ENCODE data around the gene ADARB2.
"Not testable (repeated sequence)": the region's sequence is repeated elsewhere in the genome, so short reads cannot be mapped to it uniquely, and the experiment has no call there.

ADARB2 gene

GRCh38 chr10:1425879-1426278 is 311.4 kb downstream of the ADARB2 start:
- no peak for DNase-seq (ENCODE audit: low spot score)

DNA sequence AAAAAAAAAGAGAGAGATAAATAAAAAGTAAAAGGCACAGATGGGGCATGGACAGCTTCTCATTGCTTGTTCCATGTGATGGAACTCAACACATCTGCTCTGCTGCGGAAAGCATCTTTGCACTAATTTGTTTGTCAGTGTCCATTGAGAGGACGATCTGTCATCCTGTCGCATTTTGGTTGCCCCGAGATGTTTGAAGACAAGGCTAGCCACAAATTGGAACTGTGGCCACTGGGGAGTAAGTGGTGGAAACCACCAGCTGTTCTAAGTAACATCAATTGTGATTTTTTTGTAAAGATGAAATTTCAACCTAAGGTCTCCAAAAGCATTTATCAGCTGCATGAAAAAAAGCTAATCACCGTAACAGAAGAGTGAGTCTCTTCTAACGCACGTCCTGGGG is 312.7 kb downstream of the ADARB2 start:
- no peak for DNase-seq (ENCODE audit: low spot score)

- DNase-seq (ENCODE audit: low spot score): no peak
Measured at GRCh38 chr10:1423676-1424253, 313.6 kb downstream of the ADARB2 start.

DNA sequence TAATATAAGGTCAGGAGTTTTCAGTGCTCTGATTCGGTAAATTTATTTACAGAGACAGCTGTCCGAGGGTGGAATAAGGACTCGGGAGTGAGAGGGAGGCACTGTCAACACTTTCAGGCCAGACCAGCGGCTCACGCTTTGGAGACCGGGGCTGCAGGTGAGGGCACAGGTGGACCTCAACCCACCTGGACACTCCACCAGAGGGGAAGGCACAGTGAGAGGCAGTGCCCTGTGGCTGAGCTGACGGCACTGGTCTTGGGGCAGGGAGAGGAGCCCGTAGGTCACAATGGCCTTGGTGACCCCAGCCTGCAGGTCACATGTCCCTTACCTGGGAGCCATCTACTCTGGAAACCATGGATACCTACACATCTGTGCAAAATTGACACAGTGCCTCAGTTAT is 315.1 kb downstream of the ADARB2 start:
- no peak for DNase-seq (ENCODE audit: low spot score)

DNA sequence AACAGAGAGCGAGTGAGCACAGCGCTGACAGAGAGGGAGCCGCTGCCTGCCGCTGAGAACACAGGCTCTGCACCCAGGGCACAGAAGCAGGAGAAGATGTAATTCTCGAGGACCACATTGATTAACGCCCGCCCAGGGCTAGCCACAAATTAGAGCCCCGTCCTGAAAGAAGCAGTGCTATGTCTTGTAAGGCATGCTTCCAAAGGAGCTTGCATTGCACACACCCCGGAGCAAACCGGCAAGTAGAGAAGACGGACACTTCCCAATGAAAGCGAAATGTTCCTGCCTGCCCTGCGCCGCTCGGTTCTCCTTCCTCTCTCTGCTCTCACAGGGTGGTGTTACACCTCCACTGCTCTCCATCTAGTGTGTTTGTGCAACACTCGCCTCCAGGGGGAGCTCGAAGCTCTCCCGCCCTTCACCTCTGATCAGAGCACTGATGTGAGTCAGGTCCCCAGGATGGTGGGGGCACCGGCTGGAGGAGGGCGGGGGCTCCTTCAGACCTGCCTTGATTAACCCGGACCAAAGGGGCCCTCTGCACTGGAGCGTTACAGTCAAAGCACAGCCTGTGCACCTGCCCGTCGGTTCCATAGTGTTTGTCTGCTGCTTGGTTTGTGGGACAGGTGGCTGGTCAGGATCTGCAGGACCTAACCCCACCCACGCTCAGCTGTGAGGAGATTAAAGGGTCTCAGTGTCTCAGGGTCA is 316.5 kb downstream of the ADARB2 start:
- peak; percentile 54 for DNase-seq (ENCODE audit: low spot score)

GRCh38 chr10:1419796-1420610 is 317.3 kb downstream of the ADARB2 start:
- no peak for DNase-seq (ENCODE audit: low spot score)

GRCh38 chr10:1418031-1418550 is 319.2 kb downstream of the ADARB2 start:
- no peak for DNase-seq (ENCODE audit: low spot score)

DNA sequence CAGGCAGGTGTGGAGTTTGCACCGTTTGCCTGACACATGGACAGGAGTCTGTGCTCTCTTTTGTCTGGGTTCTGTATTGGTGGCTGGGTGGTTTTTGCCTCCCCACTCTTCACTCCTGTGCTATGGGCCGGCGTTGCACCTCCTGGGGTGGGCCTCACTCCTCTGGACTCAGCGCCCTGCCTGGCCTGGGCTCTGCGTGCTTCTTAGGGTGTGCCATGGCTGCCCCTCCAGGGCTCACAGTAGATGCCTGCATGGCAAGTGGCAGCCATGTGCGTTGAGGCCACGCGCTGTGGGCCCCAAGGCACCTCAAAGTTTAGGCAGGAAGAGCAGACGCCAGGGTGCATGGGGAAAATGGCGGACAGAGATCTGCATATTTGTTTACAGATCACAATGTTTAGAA is 319.8 kb downstream of the ADARB2 start:
- no peak for DNase-seq (ENCODE audit: low spot score)

DNA sequence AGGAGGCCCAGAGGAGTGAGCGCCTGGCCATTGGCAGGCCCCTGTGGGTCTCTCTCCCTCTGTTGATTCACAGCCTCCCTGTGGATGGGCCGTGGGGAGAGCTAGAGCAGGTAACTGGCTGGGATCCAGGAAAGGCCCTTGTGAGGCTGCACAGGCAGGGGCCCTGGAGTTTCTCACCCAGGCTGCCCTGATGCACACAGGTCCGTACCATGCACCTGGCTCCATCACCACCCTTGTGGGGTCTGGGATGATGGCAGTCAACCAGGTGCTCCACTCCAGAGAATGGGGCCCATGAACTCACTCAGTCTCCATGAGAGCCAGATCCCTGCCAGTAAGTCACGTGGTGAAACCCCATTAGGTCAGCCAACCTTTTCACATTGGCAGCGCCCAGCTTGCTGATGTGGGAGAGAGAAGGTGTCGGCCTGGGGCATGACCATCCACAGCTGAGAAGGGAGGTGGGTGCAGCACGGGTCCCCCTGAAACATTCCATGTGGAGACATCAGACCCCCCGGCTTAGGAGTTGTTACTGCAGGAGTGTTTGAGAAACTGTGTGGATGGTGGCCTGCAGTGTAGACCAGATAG is 320.8 kb downstream of the ADARB2 start:
- DNase-seq (ENCODE audit: low spot score): no peak

GRCh38 chr10:1414893-1415292 is 322.4 kb downstream of the ADARB2 start:
- no peak for DNase-seq (ENCODE audit: low spot score)

DNA sequence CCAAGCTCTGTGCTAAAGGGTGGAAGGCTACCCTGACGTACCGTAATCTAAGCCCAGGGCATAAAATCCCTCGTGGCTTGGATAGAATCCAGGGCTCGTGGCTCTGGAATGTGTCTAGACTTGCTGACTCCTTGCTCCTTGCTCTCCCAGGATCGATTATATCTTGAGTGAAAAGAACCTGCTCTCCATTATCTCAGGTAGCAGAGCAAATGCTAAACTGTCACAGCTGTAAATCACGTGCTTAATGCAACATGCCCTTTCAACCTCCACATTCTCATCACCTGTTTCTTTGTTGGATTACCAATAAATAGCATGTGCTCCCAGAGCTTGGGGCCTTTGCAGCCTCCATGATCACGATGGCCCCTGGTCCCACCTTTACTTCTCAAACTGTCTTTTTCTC is 323.0 kb downstream of the ADARB2 start:
- not testable (repeated sequence) for DNase-seq (ENCODE audit: low spot score)

- no peak for DNase-seq (ENCODE audit: low spot score)
Measured at GRCh38 chr10:1413823-1414222, 323.5 kb downstream of the ADARB2 start.

- no peak for DNase-seq (ENCODE audit: low spot score)
Measured at GRCh38 chr10:1413256-1413655, 324.1 kb downstream of the ADARB2 start.

- no peak for DNase-seq (ENCODE audit: low spot score)
Measured at GRCh38 chr10:1412531-1413189, 324.7 kb downstream of the ADARB2 start.

DNA sequence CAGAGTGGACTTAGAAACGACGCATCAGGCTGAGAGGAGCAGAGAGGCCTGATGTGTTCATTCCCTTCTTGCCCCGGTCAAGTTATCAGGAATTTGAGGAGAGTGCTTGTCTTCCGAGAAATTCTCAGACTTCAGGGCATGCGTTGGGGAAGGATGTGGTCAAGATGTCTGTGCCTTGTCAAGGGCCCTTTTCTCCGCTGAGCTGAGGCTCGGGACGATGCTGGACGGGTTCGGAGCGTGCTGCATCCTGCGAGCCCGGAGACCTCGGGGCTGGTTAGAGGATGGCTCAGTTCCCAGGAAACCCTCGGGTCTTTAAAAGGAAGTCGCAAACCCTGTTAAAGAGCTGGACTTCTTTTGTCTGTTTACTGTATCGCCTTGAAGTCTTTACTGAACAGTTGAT is 325.4 kb downstream of the ADARB2 start:
- DNase-seq (ENCODE audit: low spot score): no peak

GRCh38 chr10:1411451-1411850 is 325.9 kb downstream of the ADARB2 start:
- no peak for DNase-seq (ENCODE audit: low spot score)

- no peak for DNase-seq (ENCODE audit: low spot score)
Measured at GRCh38 chr10:1410469-1411395, 326.6 kb downstream of the ADARB2 start.

- no peak for DNase-seq (ENCODE audit: low spot score)
Measured at GRCh38 chr10:1410032-1410431, 327.3 kb downstream of the ADARB2 start.

DNA sequence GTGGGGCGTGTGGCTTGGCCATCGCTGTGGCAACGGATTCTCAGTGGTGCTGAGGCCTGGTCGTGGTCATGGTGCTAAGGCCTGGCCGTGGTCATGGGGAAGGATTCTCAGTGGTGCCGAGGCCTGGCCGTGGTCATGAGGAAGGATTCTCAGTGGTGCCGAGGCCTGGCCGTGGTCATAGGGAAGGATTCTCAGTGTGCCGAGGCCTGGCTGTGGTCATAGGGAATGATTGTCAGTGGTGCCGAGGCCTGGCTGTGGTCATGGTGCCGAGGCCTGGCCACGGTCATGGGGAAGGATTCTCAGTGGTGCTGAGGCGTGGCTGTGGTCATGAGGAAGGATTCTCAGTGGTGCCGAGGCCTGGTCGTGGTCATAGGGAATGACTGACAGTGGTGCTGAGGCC is 327.9 kb downstream of the ADARB2 start:
- no peak for DNase-seq (ENCODE audit: low spot score)

DNA sequence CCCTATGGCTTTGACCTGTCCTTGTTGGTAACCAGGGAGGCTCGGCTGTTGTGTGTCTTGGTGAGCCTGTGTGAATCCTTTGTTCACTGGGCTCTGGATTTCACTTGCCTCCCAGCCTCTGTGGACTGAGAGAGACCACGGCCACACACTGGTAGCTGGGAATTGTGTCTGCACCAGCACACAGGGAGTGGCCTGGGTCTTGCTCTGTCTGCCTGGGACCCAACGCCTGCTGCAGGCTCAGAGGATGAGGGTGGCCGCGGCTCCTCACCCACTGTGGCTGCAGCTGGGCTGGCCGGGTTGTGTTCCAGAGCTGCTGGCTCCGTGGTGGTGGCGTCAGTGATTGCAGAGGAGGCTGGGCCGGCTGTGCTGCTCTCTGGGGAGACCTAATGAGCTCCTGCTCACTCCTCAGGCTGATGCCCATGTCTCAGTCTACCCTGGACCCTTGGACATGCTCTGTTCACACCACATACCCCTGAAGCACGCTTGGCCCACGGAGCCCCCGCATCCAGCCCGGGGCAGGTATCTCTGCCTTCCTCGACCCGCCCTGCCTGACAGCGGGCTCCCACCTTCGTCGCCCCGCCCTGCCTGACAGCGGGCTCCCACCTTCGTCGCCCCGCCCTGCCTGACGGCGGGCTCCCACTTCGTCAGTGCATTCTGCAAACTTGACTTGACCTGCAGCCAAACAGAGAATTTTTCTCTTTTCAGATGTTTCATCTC is 328.5 kb downstream of the ADARB2 start:
- DNase-seq (ENCODE audit: low spot score): no peak

All from HuH-7.5 (cell line).